HEK293T (cell line): ENCODE data around the gene FER.

Experiments used
- FOXM1 ChIP-seq: fragments of 450-650 bp; IDR thresholded peaks from 2 replicates; pipeline ENCODE4 v1.6.1; 2017; ENCODE audit warnings: mild to moderate bottlenecking, borderline replicate concordance
- SP1 ChIP-seq: fragments of 450-650 bp; IDR thresholded peaks from 2 replicates; pipeline ENCODE4 v1.6.1; 2017

GRCh38 chr5:108763222-108763916 is 15.7 kb downstream of the FER start:
- TF ChIP-seq FOXM1 (no peak), SP1 (no peak)
